ENCODE measurements around the gene CALY.

DNA sequence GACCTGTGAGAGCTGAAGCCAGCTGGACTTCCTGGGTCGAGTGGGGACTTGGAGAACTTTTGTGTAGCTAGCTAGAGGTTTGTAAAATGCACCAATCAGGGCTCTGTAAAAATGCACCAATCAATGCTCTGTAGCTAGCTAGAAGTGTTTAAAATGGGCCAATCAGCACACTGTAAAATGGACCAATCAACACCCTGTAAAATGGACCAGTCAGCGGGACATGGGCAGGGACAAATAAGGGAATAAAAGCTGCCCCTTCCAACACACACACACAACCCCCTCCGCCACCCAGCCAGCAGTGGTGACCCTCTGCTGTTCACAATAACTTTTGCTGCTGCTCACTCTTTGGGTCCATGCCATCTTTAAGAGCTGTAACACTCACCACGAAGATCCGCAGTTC is 20.8 kb downstream of the CALY start:
- no peak for TF ChIP-seq POLR2A (IDR thresholded peaks at IDR 0.05)
- TF ChIP-seq, protein P1, sequence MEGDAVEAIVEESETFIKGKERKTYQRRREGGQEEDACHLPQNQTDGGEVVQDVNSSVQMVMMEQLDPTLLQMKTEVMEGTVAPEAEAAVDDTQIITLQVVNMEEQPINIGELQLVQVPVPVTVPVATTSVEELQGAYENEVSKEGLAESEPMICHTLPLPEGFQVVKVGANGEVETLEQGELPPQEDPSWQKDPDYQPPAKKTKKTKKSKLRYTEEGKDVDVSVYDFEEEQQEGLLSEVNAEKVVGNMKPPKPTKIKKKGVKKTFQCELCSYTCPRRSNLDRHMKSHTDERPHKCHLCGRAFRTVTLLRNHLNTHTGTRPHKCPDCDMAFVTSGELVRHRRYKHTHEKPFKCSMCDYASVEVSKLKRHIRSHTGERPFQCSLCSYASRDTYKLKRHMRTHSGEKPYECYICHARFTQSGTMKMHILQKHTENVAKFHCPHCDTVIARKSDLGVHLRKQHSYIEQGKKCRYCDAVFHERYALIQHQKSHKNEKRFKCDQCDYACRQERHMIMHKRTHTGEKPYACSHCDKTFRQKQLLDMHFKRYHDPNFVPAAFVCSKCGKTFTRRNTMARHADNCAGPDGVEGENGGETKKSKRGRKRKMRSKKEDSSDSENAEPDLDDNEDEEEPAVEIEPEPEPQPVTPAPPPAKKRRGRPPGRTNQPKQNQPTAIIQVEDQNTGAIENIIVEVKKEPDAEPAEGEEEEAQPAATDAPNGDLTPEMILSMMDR (IDR thresholded peaks at IDR 0.05), result no peak

Data from vagina (tissue), 2 donors.